GM12872 (cell line): ENCODE results near the gene SORL1.

Experiments
- TF ChIP-seq, protein P1 (sequence below): IDR thresholded peaks from 3 replicates; pipeline ENCODE4 v1.5.1; 2011; ENCODE audit warnings: low read depth, mild to moderate bottlenecking, low read length, moderate library complexity; ENCODE audit not compliant: insufficient read depth

The SORL1 gene

DNA sequence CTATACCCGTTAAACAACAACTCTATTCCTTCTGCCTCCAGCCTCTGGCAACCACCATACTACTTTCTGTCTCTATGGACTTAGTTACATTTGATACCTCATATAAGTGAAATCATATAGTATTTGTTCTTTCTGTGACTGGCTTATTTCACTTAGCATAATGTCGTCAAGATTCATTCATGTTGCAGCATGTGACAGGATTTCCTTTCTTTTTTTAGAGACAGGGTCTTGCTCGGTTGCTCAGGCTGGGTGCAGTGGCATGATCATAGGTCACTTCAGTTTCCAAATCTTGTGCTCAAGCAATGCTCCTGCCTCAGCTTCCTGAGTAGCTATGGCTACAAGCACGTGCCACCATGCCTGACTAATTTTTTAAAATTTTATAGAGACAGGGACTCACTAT is 29.4 kb upstream of the SORL1 start:
- TF ChIP-seq, protein P1, sequence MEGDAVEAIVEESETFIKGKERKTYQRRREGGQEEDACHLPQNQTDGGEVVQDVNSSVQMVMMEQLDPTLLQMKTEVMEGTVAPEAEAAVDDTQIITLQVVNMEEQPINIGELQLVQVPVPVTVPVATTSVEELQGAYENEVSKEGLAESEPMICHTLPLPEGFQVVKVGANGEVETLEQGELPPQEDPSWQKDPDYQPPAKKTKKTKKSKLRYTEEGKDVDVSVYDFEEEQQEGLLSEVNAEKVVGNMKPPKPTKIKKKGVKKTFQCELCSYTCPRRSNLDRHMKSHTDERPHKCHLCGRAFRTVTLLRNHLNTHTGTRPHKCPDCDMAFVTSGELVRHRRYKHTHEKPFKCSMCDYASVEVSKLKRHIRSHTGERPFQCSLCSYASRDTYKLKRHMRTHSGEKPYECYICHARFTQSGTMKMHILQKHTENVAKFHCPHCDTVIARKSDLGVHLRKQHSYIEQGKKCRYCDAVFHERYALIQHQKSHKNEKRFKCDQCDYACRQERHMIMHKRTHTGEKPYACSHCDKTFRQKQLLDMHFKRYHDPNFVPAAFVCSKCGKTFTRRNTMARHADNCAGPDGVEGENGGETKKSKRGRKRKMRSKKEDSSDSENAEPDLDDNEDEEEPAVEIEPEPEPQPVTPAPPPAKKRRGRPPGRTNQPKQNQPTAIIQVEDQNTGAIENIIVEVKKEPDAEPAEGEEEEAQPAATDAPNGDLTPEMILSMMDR = no peak

DNA sequence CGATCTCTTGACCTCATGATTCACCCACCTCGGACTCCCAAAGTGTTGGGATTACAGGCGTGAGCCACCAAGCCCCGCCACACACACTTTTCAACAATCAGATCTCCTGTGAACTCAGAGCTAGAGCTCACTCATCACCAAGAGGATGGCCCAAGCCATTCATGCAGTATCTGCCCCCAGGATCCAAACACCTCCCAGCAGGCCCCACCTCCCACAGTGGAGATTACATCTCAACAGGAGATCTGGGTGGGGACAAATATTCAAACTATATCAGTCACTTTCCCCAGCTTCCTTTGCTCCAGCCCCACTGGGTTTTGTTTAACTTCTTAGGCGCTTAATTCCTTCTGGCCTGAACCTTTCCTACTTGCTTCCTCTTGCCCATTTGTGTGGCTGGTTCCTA is 26.3 kb upstream of the SORL1 start:
- TF ChIP-seq, protein P1 = no peak

DNA sequence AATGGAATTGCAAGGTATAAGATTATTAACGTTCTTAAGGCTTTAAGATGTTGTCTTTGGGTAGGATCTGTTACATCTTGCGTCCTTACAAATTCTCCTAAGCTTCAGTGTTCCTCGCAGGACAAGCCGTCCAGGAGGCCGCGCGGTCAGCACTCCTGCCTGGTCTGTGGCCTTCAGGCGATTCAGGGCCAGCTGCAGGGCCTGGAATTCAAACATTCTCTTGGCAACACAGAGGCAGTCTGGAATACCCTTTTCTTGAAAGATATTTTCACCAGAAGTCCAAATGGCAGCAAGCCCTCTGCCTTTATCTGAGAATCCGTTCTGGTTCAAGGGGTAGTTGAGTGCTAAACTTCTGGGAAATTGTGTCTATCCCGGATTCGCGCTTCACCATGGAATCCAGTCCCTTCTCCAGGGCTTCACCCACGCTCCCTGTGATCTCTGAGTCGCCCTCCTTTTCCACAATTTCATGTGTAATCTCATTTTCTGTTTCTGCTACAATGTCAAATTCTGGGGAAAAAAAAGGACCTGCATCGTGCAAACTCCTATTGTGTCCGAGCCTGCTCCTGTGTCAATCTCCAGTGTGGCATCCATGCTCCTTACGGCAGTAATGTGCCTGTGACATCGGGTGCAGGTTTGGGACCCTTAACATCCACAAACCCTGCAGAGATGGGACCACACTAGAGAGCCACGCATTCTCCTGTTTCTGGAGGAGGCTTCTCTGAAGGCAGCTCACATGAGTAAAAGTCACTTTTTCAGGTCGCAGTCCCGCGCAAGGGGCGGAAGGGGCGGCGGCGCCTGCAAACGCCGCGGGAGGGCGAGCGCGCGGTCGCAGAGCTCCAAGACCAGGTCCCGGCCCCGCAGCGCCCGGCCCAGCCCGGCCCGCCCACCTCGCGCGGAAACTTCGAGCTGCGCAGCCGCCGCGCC is 25.4 kb upstream of the SORL1 start:
- TF ChIP-seq, protein P1 = peak; percentile 36; the same call in 2 of the 3 replicates

DNA sequence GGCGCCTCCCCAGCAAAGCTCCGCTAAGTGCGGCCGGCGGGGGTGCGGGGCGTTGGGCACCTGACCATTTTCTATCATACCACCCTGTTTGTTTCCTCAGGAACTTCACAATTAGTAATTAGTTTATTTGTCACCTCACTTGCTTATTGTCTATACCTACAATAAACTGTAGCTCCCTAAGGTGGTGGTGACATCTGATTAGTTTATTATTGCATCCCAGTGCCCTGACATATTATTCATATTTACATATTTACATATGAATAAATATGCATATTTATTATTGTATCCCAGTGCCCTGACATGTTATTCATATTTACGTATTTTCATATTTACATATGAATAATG is 24.7 kb upstream of the SORL1 start:
- TF ChIP-seq, protein P1 = no peak

DNA sequence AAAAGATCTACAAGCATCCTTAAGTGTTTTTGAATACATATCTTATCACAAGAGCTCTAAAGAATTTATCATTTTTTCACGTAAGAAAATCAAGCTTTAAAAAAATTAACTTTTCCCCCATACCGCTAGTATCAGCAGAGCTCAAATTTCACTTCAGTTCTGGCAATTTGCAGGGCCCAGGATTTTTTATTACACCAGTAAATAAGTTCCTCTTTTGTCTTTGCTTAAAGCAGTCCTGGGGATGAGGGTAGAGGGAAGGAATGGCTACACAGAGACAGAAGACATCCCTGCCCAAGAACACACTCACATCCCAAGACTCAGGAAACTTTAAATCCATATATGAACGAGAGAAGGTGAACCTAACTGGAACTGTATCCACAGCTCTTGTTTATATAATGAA is 22.6 kb upstream of the SORL1 start:
- TF ChIP-seq, protein P1 = no peak

DNA sequence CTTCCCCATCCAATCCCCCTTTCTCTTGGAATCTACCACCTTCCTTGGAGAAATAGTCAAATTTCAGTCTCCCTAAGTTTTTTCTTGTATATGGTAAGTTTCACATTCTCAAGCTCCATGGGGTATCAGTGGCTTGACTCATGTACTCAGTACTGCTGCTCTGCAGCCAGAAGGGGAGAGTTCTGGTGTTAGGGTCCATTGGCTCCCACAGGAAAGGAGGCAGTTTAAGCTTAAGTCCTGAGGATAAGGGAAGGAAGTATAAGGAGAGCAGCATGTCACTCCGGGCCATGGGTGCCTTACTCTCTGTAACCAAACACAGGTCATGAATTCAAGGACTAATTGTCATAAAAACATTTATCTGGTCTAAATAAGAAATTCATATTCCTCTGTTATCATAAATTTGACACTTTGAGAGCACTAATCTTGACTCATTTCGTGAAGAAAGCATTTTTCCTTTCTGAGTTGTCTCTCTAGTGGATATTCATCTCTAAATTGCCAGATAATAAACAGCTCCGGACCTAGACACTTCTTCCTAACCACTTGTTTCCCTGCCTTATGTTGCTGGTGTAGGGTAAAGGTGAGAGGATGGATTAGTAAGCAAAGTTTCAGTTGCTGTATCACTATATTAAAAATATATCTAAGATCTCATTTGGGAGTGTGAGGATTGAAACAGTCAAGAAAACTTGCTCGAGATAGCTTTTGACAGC is 20.1 kb upstream of the SORL1 start:
- TF ChIP-seq, protein P1 = no peak

DNA sequence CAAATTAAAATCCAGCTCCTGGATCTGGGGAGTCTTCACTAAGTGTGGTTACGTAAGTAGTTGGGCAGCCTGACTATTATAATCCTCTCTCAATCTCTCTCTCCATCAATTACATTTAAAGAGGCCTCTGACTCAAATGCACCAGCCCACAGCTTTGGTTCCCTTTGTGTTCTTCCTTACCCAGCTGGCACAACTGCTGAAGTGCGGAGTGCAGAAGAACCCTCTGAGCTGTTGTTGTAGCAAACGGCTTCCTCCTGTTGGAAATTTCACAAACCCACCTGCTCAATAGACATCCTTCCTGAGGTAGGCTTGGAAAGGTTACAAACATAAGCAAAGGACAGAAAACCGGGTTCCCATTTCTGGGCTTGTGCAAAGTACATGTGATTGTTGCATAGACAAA is 17.0 kb upstream of the SORL1 start:
- TF ChIP-seq, protein P1 = no peak
